A549 (cell line): ENCODE measurements around the gene FAM163B. TPM values are rescaled to one million over a fixed set of nuclear protein-coding genes. Genes with fewer than 3 reads are reported as not detected.

Experiments used
- ATAC-seq, 2 experiments: fragments of 200-7000 bp in 1 of 2; fragments of >200 bp in 1 of 2; cut with Nextera tagmentation in 1 of 2; cut with Tn5 transposase in 1 of 2; 3 replicates each; pipeline versions ENCODE4 v1.8.0 to v1.9.1; 2018 to 2020; ENCODE audit warnings: mild to moderate bottlenecking in 1 of 2, moderate library complexity in 1 of 2
- CTCF ChIA-PET: fragments of 300-600 bp; sonication (Branson Sonifier 250); formaldehyde crosslinking; extraction: SDS; loops from one replicate; lab custom pipeline; 2021; ENCODE audit warnings: antibody characterized with exemption, inconsistent platforms; lab: Yijun Ruan, JAX
- POLR2A ChIA-PET: fragments of 350-600 bp; formaldehyde crosslinking; extraction: SDS; loops from one replicate; lab custom pipeline; 2021; ENCODE audit warnings: antibody characterized with exemption, inconsistent platforms; lab: Yijun Ruan, JAX
- DNase-seq, 2 experiments: peaks; one replicate each; pipeline versions ENCODE4 v3.0.0 to v3.0.0-alpha.2; 2011 to 2016; ENCODE audit warnings: low read depth in 1 of 2, low spot score in 1 of 2
- FAIRE-seq: peaks from 2 replicates; lab custom pipeline; 2011; peaks lifted over from hg19 to GRCh38; lab: Jason Lieb, UNC
- H3K27ac ChIP-seq, 2 experiments: fragments of >200 bp; sonication (Bioruptor Twin); formaldehyde crosslinking; 3 replicates each; pipeline ENCODE4 v1.5.1; 2016 to 2017
- H3K4me1 ChIP-seq: fragments of >200 bp; sonication (Bioruptor Twin); formaldehyde crosslinking; 3 replicates; pipeline ENCODE4 v1.6.1; 2016
- H3K4me2 ChIP-seq: fragments of >200 bp; sonication (Bioruptor Twin); formaldehyde crosslinking; 3 replicates; pipeline ENCODE4 v1.6.1; 2016
- H3K4me3 ChIP-seq: fragments of >200 bp; sonication (Bioruptor Twin); formaldehyde crosslinking; 3 replicates; pipeline ENCODE4 v1.5.1; 2016
- H3K9me3 ChIP-seq: fragments of >200 bp; sonication (Bioruptor Twin); formaldehyde crosslinking; 3 replicates; pipeline ENCODE4 v1.6.1; 2016
- BHLHE40 ChIP-seq: IDR thresholded peaks from 2 replicates; pipeline ENCODE4 v1.6.1; 2012; ENCODE audit warnings: low read depth, low read length, inconsistent platforms
- CBX2 ChIP-seq: fragments of 200-600 bp; sonication (generic); IDR thresholded peaks from 2 replicates; pipeline ENCODE4 v1.6.1; 2016; ENCODE audit warnings: low read depth, mild to moderate bottlenecking, borderline replicate concordance
- CEBPB ChIP-seq, 2 experiments: fragments of >200 bp in 1 of 2; sonication (Bioruptor Twin) in 1 of 2; formaldehyde crosslinking in 1 of 2; IDR thresholded peaks; 2 replicates each; pipeline ENCODE4 v1.6.1; 2012 to 2016
- CTCF ChIP-seq: fragments of >200 bp; sonication (Bioruptor Twin); formaldehyde crosslinking; IDR thresholded peaks from 3 replicates; pipeline ENCODE4 v1.5.1; 2016
- EHF ChIP-seq: fragments of 250-450 bp; sonication (Bioruptor Pico); IDR thresholded peaks from 2 replicates; pipeline ENCODE4 v1.5.0; 2020; ENCODE audit warnings: mild to moderate bottlenecking
- FOXS1 ChIP-seq: fragments of 250-450 bp; sonication (Bioruptor Pico); IDR thresholded peaks from 2 replicates; pipeline ENCODE4 v1.5.0; 2020; ENCODE audit warnings: mild to moderate bottlenecking, moderate library complexity
- HOXB5 ChIP-seq: fragments of 250-450 bp; sonication (Bioruptor Pico); IDR thresholded peaks from 2 replicates; pipeline ENCODE4 v1.5.0; 2020; ENCODE audit warnings: mild to moderate bottlenecking, moderate library complexity
- JUNB ChIP-seq: fragments of >200 bp; sonication (Bioruptor Twin); formaldehyde crosslinking; IDR thresholded peaks from 2 replicates; pipeline ENCODE4 v1.6.1; 2016
- MAFK ChIP-seq: fragments of 450-650 bp; IDR thresholded peaks from 2 replicates; pipeline ENCODE4 v1.6.1; 2014; ENCODE audit not compliant: partially characterized antibody
- MAX ChIP-seq: IDR thresholded peaks from 2 replicates; pipeline ENCODE4 v1.6.1; 2012
- MYC ChIP-seq: IDR thresholded peaks from 2 replicates; pipeline ENCODE4 v1.6.1; 2012; ENCODE audit warnings: mild to moderate bottlenecking, inconsistent platforms, low read length, improper control_type of control experiment, borderline replicate concordance
- NPAS2 ChIP-seq: fragments of 250-450 bp; sonication (Bioruptor Pico); IDR thresholded peaks from 2 replicates; pipeline ENCODE4 v1.8.0; 2022; ENCODE audit warnings: mild to moderate bottlenecking, moderate library complexity, borderline replicate concordance
- PBX3 ChIP-seq: IDR thresholded peaks from 2 replicates; pipeline ENCODE4 v1.6.1; 2012
- RCOR1 ChIP-seq: fragments of 150-350 bp; IDR thresholded peaks from 2 replicates; pipeline ENCODE4 v1.6.1; 2014; ENCODE audit warnings: antibody characterized with exemption, low read length, low read depth
- REST ChIP-seq: fragments of 200-600 bp; sonication (generic); IDR thresholded peaks from 2 replicates; pipeline ENCODE4 v1.6.1; 2016; ENCODE audit warnings: antibody characterized with exemption, mild to moderate bottlenecking, moderate library complexity
- RFX5 ChIP-seq: fragments of 450-650 bp; IDR thresholded peaks from 2 replicates; pipeline ENCODE4 v1.7.1; 2014; ENCODE audit warnings: antibody characterized with exemption, mild to moderate bottlenecking, moderate library complexity
- TFCP2L1 ChIP-seq: fragments of 250-450 bp; sonication (Bioruptor Pico); IDR thresholded peaks from 2 replicates; pipeline ENCODE4 v1.5.0; 2021; ENCODE audit warnings: mild to moderate bottlenecking
- WGBS: methylation state at CpG from one replicate; pipeline ENCODE4 v1.1.6; 2017; ENCODE audit errors: missing lambda C conversion rate; 5-methylcytosine and 5-hydroxymethylcytosine counted together
- polyA plus RNA-seq, 4 experiments: library from polyadenylated mRNA; depleted of rRNA in 3 of 4; stranded (reverse); fragments of >200 nt; fragmentation: RNase III in 1 of 4; extraction: RNeasy Plus Mini Kit Qiagen cat#74134 plus additional on column Dnase treatment in 1 of 4; gene quantifications; 2 replicates in 3 of 4; 3 replicates in 1 of 4; pipeline ENCODE4 v1.2.3, GENCODE V29; 2011 to 2017
- TF ChIP-seq, protein P1 (sequence below): fragments of 450-650 bp; IDR thresholded peaks from 2 replicates; pipeline ENCODE4 v1.6.1; 2014; ENCODE audit warnings: antibody characterized with exemption
- TF ChIP-seq, protein P2 (sequence below): fragments of 150-350 bp; IDR thresholded peaks from 2 replicates; pipeline ENCODE4 v1.6.1; 2014; ENCODE audit warnings: low read depth, mild to moderate bottlenecking, low read length

FAM163B gene
- polyA plus RNA-seq, 2 of the 4 experiments (the other 2 are of a cell fraction): not detected

GRCh38 chr9:133653638-133654037, 44.4 kb upstream of the FAM163B start:
- H3K4me1 ChIP-seq: peaks cover 10% of the 10 kb centered on the region; the same call in 2 of the 3 replicates
- no peak overlapping the region for H3K4me2 ChIP-seq
- no peak overlapping the region for H3K4me3 ChIP-seq
- FAIRE-seq: no peak
- 32% methylated on average over 9 of the region's 9 CpGs for WGBS
- no peak overlapping the region for H3K27ac ChIP-seq
- TF ChIP-seq EHF (CRISPR knock-in tag): no peak
- no peak for TF ChIP-seq CEBPB (IDR thresholded peaks at IDR 0.05)
- TF ChIP-seq, protein P1, sequence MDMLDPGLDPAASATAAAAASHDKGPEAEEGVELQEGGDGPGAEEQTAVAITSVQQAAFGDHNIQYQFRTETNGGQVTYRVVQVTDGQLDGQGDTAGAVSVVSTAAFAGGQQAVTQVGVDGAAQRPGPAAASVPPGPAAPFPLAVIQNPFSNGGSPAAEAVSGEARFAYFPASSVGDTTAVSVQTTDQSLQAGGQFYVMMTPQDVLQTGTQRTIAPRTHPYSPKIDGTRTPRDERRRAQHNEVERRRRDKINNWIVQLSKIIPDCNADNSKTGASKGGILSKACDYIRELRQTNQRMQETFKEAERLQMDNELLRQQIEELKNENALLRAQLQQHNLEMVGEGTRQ: peak; percentile 41; the same call in 1 of the 2 replicates
- no peak for ATAC-seq
- H3K9me3 ChIP-seq: no peaks in the 10 kb centered on the region
- ChIA-PET CTCF (interaction anchor here (0.6 to 0.8 kb wide), 3 partner anchors 10 to 603 kb away, joined by 3 read pairs; no protein-coding TSS in a partner anchor), POLR2A (no interaction called here)
- no peak for DNase-seq

DNA sequence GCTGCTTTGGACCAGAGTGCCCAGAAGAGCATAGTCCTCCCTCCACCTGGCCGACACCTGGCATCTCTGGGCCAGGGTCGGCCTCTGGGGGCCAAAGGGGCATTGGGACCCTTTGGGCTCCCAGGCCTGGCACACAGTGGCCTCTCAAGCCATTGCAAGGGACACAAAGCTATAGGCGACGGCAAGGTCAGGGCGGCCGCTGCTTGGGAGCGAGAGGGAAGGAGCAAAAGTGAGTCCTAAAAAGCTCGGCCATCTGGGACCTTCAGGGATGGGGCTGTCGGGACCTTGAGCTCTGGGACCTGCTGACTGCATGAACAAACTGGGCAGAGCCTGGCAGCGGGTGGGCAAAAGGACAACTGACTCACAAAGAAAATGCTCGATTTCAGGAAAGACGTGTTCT, 40.8 kb upstream of the FAM163B start:
- no peak overlapping the region for H3K27ac ChIP-seq
- POLR2A ChIA-PET: no interaction called here
- CTCF ChIA-PET: interaction anchor here (1.5 kb wide), 1 partner anchor 77 kb away, joined by 3 read pairs; no protein-coding TSS in a partner anchor
- ATAC-seq: no peak
- TF ChIP-seq CTCF (no peak), REST (no peak), RCOR1 (no peak), EHF (CRISPR knock-in tag) (no peak), NPAS2 (CRISPR knock-in tag) (no peak), RFX5 (no peak), MAX (no peak), MYC (no peak), BHLHE40 (no peak), HOXB5 (CRISPR knock-in tag) (no peak), MAFK (no peak), JUNB (no peak), TFCP2L1 (no peak), FOXS1 (CRISPR knock-in tag) (no peak), CBX2 (no peak), PBX3 (no peak)
- TF ChIP-seq, protein P2, sequence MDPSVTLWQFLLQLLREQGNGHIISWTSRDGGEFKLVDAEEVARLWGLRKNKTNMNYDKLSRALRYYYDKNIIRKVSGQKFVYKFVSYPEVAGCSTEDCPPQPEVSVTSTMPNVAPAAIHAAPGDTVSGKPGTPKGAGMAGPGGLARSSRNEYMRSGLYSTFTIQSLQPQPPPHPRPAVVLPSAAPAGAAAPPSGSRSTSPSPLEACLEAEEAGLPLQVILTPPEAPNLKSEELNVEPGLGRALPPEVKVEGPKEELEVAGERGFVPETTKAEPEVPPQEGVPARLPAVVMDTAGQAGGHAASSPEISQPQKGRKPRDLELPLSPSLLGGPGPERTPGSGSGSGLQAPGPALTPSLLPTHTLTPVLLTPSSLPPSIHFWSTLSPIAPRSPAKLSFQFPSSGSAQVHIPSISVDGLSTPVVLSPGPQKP: no peak
- no peaks in the 10 kb centered on the region for H3K9me3 ChIP-seq
- no peak for DNase-seq
- no peak overlapping the region for H3K4me3 ChIP-seq
- H3K4me1 ChIP-seq: no peaks in the 10 kb centered on the region
- 54% methylated on average over 12 of the region's 12 CpGs for WGBS
- FAIRE-seq: no peak
- H3K4me2 ChIP-seq: no peak overlapping the region
